Aorta (tissue), 5 donors: ENCODE results near the gene CCNO. TPM values are rescaled to one million over a fixed set of nuclear protein-coding genes. Genes with fewer than 3 reads are reported as not detected.

Experiments used
- ATAC-seq: fragments of 200-7000 bp; cut with Tn5 transposase; one replicate; pipeline ENCODE4 v1.9.1; 2022; ENCODE audit warnings: moderate library complexity; ENCODE audit not compliant: low FRiP score
- DNase-seq, 2 donors: peaks; one replicate each; pipeline ENCODE4 v3.0.0-alpha.2; 2020
- H3K27ac ChIP-seq, 2 donors: one replicate each; pipeline ENCODE4 v1.5.1; 2013; ENCODE audit warnings: low read length in 2 of 2, mild to moderate bottlenecking in 2 of 2, moderate library complexity in 2 of 2, control low read depth in 1 of 2, inconsistent platforms in 1 of 2, low read depth in 1 of 2
- H3K27me3 ChIP-seq, 2 donors: one replicate each; pipeline ENCODE4 v1.6.1; 2013; ENCODE audit warnings: control low read depth in 1 of 2, low read length in 1 of 2, mild to moderate bottlenecking in 1 of 2, moderate library complexity in 1 of 2; ENCODE audit not compliant: insufficient read depth in 2 of 2, control insufficient read depth in 1 of 2
- H3K36me3 ChIP-seq, 2 donors: one replicate each; pipeline ENCODE4 v1.6.1; 2013; ENCODE audit warnings: control low read depth in 1 of 2, low read length in 1 of 2, mild to moderate bottlenecking in 1 of 2; ENCODE audit not compliant: insufficient read depth in 2 of 2, control insufficient read depth in 1 of 2
- H3K4me1 ChIP-seq, 2 donors: one replicate each; pipeline ENCODE4 v1.6.1; 2013; ENCODE audit warnings: low read length in 2 of 2, control low read depth in 1 of 2, mild to moderate bottlenecking in 1 of 2, moderate library complexity in 1 of 2; ENCODE audit not compliant: insufficient read depth in 2 of 2, control insufficient read depth in 1 of 2
- H3K4me3 ChIP-seq, 2 donors: one replicate each; pipeline ENCODE4 v1.5.1; 2013; ENCODE audit warnings: low read length in 2 of 2, control low read depth in 1 of 2, mild to moderate bottlenecking in 1 of 2
- H3K9me3 ChIP-seq: one replicate; pipeline ENCODE4 v1.6.1; 2013; ENCODE audit warnings: mild to moderate bottlenecking, low read length; ENCODE audit not compliant: control insufficient read depth
- WGBS, 2 donors: extraction: QIAGEN DNeasy Blood & Tissue Kit; methylation state at CpG; one replicate each; pipeline ENCODE4 v1.1.7; 2013; 5-methylcytosine and 5-hydroxymethylcytosine counted together
- intact Hi-C, 2 donors: fragments of 100-400 bp; cut with DNase I; formaldehyde crosslinking; loops; one replicate each; pipeline versions ENCODE4 v1.14.2 to v1.15.0; 2022
- polyA plus RNA-seq, 2 donors: library from polyadenylated mRNA; stranded (reverse); fragments of 200-250 nt; gene quantifications; one replicate each; pipeline ENCODE4 v1.2.3, GENCODE V29; 2013
- total RNA-seq, 2 donors: library from RNA; stranded (reverse); fragmentation: NEBNext Ultra II Directional; extraction: Animal tissue kit (Norgen Biotek cat#: 25700); gene quantifications; one replicate each; pipeline ENCODE4 v1.2.1, GENCODE V29; 2021
- donor health status: healthy with polysubstance abuse.
- donor health status: Bipolar disorder and iron deficiency.
- donor health status: DM: no; HTN: no; CAD: no.
- donor health status: DM: no; HTN: no; CAD: no.
- donor health status: DM: yes; HTN: yes; CAD: no.

Gene CCNO
- total and polyA plus RNA-seq, 4 donors: 0.54 to 10.1 (median 1.1) TPM

DNA sequence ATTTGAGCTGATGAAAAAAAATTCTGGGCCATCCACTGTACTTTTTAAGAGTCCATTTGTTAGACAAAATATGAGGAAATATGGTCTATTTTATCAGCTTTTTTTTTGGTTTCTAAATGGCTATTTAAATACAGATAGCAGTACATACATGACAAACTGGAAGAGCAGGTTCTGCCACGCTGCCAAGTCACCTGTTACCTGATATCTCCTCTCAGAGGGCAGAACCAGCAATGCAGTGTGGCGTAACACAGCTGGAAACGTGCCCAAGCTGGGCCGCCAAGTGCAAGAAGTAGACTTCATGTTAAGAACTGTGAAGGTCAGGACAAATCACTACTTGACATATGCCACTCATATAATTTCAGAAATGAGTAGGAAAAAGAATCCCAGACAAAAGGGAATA lies 14.4 kb downstream of the CCNO start:
- ATAC-seq (no peak), DNase-seq (no peak)
- Histone ChIP-seq H3K4me3 (no peak overlapping the region), H3K4me1 (no peaks in the 10 kb centered on the region), H3K27me3 (no peaks in the 10 kb centered on the region), H3K36me3 (no peaks in the 10 kb centered on the region), H3K27ac (no peak overlapping the region), H3K9me3 (peaks cover 1% of the 10 kb centered on the region)
- WGBS, 2 donors: 62 to 76% methylated on average over 4 of the region's 4 CpGs
- intact Hi-C loops: no loop called here

DNA sequence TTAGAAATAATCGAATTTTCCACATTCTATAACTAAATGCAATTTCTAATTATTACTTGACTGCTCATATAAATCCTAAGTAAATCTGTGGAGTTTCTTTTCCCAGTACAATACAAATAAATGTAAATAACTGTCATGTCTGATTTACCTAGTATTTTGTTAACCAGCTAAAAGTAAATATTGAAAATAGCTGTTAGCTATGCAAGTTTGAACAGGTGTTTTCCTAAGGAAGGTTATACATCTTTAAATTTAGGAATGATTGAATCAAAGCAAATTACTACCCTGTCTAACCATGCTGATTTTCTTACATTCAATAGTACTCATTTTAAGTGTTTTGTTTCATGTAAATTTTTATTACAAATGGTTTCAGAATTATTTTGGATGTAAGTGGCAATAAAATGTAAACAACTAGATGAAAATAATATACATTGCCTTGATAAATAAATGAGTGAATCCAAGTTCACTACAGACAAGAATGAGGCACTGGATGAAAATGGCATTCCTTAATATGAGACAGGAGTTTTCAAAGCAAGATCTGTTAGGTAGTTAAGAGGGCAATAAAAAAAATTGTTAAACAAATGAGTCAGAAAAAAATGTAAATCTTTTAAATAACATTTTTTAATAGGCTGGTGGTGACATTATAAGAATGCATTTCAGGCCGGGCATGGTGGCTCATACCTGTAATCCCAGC lies 22.1 kb downstream of the CCNO start:
- DNase-seq (no peak), ATAC-seq (no peak)
- 79 to 89% methylated on average over 2 of the region's 2 CpGs for WGBS, 2 donors
- Histone ChIP-seq H3K27ac (no peak overlapping the region), H3K4me3 (no peak overlapping the region), H3K4me1 (no peaks in the 10 kb centered on the region), H3K9me3 (no peaks in the 10 kb centered on the region), H3K27me3 (no peaks in the 10 kb centered on the region), H3K36me3 (no peaks in the 10 kb centered on the region)
- intact Hi-C loops: no loop called here

DNA sequence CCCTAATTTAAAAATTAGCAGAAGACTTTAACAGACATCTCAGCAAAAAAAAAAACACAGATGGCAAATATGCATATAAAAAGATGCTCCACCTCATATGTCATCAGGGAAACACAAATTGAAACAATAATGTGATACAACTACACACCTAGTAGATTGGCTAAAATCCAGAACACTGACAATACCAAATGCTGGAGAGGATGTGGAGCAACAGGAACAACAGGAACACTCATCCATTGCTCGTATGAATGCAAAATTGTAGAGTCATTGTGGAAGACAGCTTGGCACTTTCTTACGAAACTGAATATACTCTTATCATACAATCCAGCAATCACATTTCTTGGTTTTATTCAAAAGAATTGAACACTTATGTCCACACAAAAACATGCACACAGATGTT lies 28.4 kb downstream of the CCNO start:
- H3K4me1 ChIP-seq: no peaks in the 10 kb centered on the region
- intact Hi-C loops: no loop called here
- H3K36me3 ChIP-seq: no peaks in the 10 kb centered on the region
- H3K27ac ChIP-seq: no peak overlapping the region
- no peaks in the 10 kb centered on the region for H3K27me3 ChIP-seq
- 66 to 80% methylated on average over 2 of the region's 2 CpGs for WGBS, 2 donors
- ATAC-seq: no peak
- H3K4me3 ChIP-seq: no peak overlapping the region
- no peak for DNase-seq
- H3K9me3 ChIP-seq: no peaks in the 10 kb centered on the region

DNA sequence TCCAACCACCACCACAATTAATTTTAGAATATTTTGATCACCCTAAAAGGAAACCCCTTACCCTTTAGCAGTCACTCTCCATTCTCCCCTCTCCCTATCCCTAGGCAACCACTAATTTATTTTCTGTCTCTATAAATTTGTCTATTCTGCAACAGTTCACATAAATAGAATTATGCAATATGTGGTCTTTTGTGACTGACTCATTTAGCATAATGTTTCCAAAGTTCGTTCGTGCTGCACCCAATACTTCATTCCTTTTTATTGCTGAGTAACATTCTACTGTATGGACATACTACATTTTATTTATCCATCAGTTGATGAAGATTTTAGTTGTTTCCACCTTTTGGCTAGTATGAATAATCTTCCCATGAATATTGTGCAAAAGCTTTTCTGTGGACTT lies 42.2 kb downstream of the CCNO start:
- Histone ChIP-seq H3K27ac (no peak overlapping the region), H3K4me1 (no peaks in the 10 kb centered on the region), H3K36me3 (no peaks in the 10 kb centered on the region), H3K9me3 (no peaks in the 10 kb centered on the region), H3K4me3 (no peak overlapping the region), H3K27me3 (no peaks in the 10 kb centered on the region)
- 86 to 88% methylated on average over 2 of the region's 2 CpGs for WGBS, 2 donors
- ATAC-seq (no peak), DNase-seq (no peak)
- intact Hi-C loops: no loop called here

DNA sequence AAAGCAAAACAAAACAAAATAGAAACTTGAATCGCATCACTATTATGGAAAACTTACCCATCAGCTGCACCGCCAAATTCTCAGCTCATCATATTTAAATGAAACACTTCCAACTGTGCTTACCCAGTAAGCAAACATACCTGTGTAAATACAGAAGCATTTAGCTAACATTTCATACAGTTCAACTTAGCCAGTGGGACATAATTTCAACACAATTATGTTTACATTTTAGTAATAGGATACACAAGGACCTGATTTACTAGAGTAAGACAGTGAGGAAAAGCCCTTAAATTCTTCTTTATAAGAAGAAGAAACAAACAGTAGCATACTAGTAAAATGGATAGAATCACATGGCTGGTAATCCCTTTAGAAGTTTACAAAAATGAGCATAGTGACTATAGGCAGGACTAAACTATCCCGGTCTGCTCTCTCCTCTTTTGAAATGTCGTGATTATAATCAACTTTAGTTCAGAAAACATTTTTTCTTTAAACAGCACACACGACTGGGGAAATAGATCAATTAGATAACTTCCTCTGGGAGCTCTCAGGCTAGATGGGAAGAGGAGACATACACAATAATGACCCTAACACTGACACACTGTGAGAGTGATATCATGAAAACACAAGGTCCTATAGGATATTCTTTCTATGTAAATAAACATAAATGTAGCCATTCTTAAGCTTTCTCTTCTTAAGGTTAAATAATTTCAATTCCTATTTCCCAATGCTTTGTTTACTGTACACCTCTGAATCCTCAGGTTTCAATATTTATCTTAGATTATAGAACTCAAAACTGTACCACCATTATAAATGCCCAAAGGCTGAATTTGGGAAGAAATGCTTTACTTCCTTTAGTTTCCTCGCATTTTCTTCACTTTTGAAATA lies 44.5 kb downstream of the CCNO start:
- no peaks in the 10 kb centered on the region for H3K27me3 ChIP-seq
- no peak for ATAC-seq

DNA sequence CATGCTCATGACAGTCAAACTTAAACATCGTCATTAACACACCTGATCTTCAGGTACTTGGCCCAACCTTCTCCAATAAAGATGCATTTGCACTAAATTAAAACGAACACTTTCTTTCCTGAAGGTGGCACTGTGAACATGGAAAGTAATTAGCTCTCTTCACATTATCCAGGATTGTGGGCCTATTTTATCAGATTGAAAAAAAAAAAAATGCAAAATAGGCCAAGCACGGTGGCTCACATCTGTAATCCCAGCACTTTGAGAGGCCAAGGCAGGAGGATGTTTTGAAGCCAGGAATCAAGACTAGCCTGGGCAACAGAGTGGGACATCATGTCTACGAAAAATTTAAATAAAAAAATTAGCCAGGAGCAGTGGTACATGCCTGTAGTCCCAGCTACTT lies 46.0 kb downstream of the CCNO start:
- Histone ChIP-seq H3K4me1 (no peaks in the 10 kb centered on the region), H3K27me3 (no peaks in the 10 kb centered on the region), H3K27ac (no peak overlapping the region), H3K36me3 (no peaks in the 10 kb centered on the region), H3K4me3 (no peak overlapping the region), H3K9me3 (peaks cover 2% of the 10 kb centered on the region)
- intact Hi-C loops: no loop called here
- DNase-seq: no peak
- no peak for ATAC-seq
- 61 to 63% methylated on average over 4 of the region's 4 CpGs for WGBS, 2 donors

More for the DNA sequence above, 44.5 kb downstream of the CCNO start:
- DNase-seq: no peak
- 65 to 67% methylated on average over 6 of the region's 6 CpGs for WGBS, 2 donors
- H3K4me3 ChIP-seq: no peak overlapping the region
- no peaks in the 10 kb centered on the region for H3K9me3 ChIP-seq
- intact Hi-C loops: no loop called here
- no peaks in the 10 kb centered on the region for H3K4me1 ChIP-seq
- no peaks in the 10 kb centered on the region for H3K36me3 ChIP-seq
- no peak overlapping the region for H3K27ac ChIP-seq

Other genes with a start within 250 kb of the CCNO start
- gene ESM1, start 248.0 kb downstream of the CCNO start, total RNA-seq: 1 to 10 TPM in 1 of 2 donors, under 1 TPM in 1; 0.49 to 1.1 TPM
- 1 to 10 TPM in 1 of 2 donors, under 1 TPM in 1; 0.59 to 1.9 TPM for gene ESM1, start 248.0 kb downstream of the CCNO start, polyA plus RNA-seq
- gene GZMK, start 209.4 kb downstream of the CCNO start, total RNA-seq: 1 to 10 TPM; 1.7 to 1.9 TPM
- 1 to 10 TPM in 1 of 2 donors, under 1 TPM in 1; 0.31 to 4.1 TPM for gene GZMK, start 209.4 kb downstream of the CCNO start, polyA plus RNA-seq
- gene GZMA, start 131.0 kb downstream of the CCNO start, total RNA-seq: 1 to 10 TPM; 1.1 to 5.4 TPM
- gene GZMA, start 131.0 kb downstream of the CCNO start, polyA plus RNA-seq: 10 to 100 TPM in 1 of 2 donors, under 1 TPM in 1; 0.59 to 13.4 TPM
- 10 to 100 TPM; 29.8 to 49.8 TPM for gene GPX8, start 73.4 kb downstream of the CCNO start, total RNA-seq
- 10 to 100 TPM; 26.2 to 34.3 TPM for gene GPX8, start 73.4 kb downstream of the CCNO start, polyA plus RNA-seq
- gene CDC20B, start 60.4 kb downstream of the CCNO start, total RNA-seq: not detected
- gene CDC20B, start 60.4 kb downstream of the CCNO start, polyA plus RNA-seq: not detected
- gene MCIDAS, start 6.3 kb downstream of the CCNO start, total RNA-seq: under 1 TPM in 1 of 2 donors, not detected in 1; 0.26 TPM
- not detected for gene MCIDAS, start 6.3 kb downstream of the CCNO start, polyA plus RNA-seq
- gene DHX29, start 74.1 kb upstream of the CCNO start, total RNA-seq: 10 to 100 TPM; 24.6 to 27.0 TPM
- 10 to 100 TPM in 1 of 2 donors, 1 to 10 TPM in 1; 9.9 to 19.1 TPM for gene DHX29, start 74.1 kb upstream of the CCNO start, polyA plus RNA-seq
- 10 to 100 TPM; 74.8 to 88.4 TPM for gene MTREX, start 74.4 kb upstream of the CCNO start, total RNA-seq
- gene MTREX, start 74.4 kb upstream of the CCNO start, polyA plus RNA-seq: 10 to 100 TPM; 13.0 to 28.0 TPM